ENCODE data around the gene TIMP1.
"Not testable (repeated sequence)": the region's sequence is repeated elsewhere in the genome, so short reads cannot be mapped to it uniquely, and the experiment has no call there.

Gene TIMP1

GRCh38 chrX:47587091-47587891, 5.1 kb downstream of the TIMP1 start:
- FAIRE-seq (no peak), DNase-seq (ENCODE audit: insufficient read length) (no peak)
- TF ChIP-seq POLR2AphosphoS5 (IDR thresholded peaks at IDR 0.05; ENCODE audit: low read depth, low read length), result no peak
- no peak for TF ChIP-seq TAF1 (IDR thresholded peaks at IDR 0.05; ENCODE audit: borderline replicate concordance, low read depth, low read length)
- TF ChIP-seq POLR2A (IDR thresholded peaks at IDR 0.05; ENCODE audit: low read depth, low read length), result no peak

GRCh38 chrX:47587906-47588735, 5.9 kb downstream of the TIMP1 start:
- DNase-seq (ENCODE audit: insufficient read length) (no peak), FAIRE-seq (no peak)

DNA sequence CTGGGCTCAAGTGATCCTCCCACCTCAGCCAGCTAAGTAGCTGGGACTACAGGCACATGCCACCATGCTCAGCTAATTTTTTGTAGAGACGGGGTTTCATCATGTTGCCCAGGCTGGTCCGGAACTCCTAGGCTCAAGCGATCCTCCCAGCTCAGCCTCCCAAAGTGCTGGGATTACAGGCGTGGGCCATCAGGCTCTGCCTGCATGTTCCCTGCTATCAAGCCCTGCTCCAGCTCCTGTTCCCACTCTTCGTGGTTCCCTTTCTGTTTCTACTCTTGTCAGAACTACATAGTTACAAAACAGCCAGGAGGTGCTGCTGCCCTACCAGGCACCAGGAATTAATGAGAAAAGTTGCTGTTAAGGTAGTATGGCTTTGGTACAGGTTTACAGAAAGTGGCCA, 8.7 kb downstream of the TIMP1 start:
- FAIRE-seq, result no peak
- no peak for DNase-seq (ENCODE audit: insufficient read length)
- TF ChIP-seq TAF1 (IDR thresholded peaks at IDR 0.05; ENCODE audit: borderline replicate concordance, low read depth, low read length), result no peak
- no peak for TF ChIP-seq POLR2AphosphoS5 (IDR thresholded peaks at IDR 0.05; ENCODE audit: low read depth, low read length)
- TF ChIP-seq POLR2A (IDR thresholded peaks at IDR 0.05; ENCODE audit: low read depth, low read length), result no peak

More at GRCh38 chrX:47587906-47588735, 5.9 kb downstream of the TIMP1 start:
- no peak for TF ChIP-seq POLR2AphosphoS5 (IDR thresholded peaks at IDR 0.05; ENCODE audit: low read depth, low read length)
- TF ChIP-seq POLR2A (IDR thresholded peaks at IDR 0.05; ENCODE audit: low read depth, low read length), result no peak
- no peak for TF ChIP-seq TAF1 (IDR thresholded peaks at IDR 0.05; ENCODE audit: borderline replicate concordance, low read depth, low read length)

- TF ChIP-seq POLR2AphosphoS5 (IDR thresholded peaks at IDR 0.05; ENCODE audit: low read depth, low read length) (no peak), TAF1 (IDR thresholded peaks at IDR 0.05; ENCODE audit: borderline replicate concordance, low read depth, low read length) (no peak), POLR2A (IDR thresholded peaks at IDR 0.05; ENCODE audit: low read depth, low read length) (no peak)
- FAIRE-seq (no peak), DNase-seq (ENCODE audit: insufficient read length) (no peak)
Observed at GRCh38 chrX:47593522-47593921, 11.3 kb downstream of the TIMP1 start.

DNA sequence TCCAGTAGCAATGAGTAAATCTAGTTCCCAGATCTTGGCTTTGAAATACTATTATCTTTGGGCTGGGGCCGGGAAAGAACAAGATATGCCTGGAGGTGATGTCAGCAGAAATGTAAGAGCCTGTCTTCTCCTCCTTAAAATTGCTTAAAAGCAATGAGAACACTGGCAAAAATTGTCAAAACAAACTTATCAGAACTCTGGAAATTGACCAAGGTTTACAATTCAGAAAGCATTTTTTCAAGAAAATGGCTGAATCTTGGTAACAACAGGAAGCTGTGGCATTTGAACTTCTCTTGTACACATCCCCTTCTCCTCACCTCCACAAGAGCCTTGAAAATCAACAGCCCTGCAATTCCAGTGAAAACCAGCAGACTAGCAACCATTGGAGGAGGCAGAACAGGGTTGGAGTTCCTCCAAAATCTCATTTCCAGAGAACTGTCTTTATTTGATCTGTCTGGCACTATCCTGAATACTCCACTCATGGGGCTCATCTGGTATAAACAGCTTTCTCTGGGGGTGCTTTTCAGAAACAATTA, 13.5 kb downstream of the TIMP1 start:
- FAIRE-seq, result no peak
- no peak for DNase-seq (ENCODE audit: insufficient read length)
- no peak for TF ChIP-seq POLR2AphosphoS5 (IDR thresholded peaks at IDR 0.05; ENCODE audit: low read depth, low read length)
- TF ChIP-seq POLR2A (IDR thresholded peaks at IDR 0.05; ENCODE audit: low read depth, low read length), result no peak
- TF ChIP-seq TAF1 (IDR thresholded peaks at IDR 0.05; ENCODE audit: borderline replicate concordance, low read depth, low read length), result no peak

GRCh38 chrX:47596256-47596655, 14.0 kb downstream of the TIMP1 start:
- TF ChIP-seq TAF1 (IDR thresholded peaks at IDR 0.05; ENCODE audit: borderline replicate concordance, low read depth, low read length) (no peak), POLR2A (IDR thresholded peaks at IDR 0.05; ENCODE audit: low read depth, low read length) (no peak), POLR2AphosphoS5 (IDR thresholded peaks at IDR 0.05; ENCODE audit: low read depth, low read length) (no peak)
- DNase-seq (ENCODE audit: insufficient read length), result no peak
- no peak for FAIRE-seq

DNA sequence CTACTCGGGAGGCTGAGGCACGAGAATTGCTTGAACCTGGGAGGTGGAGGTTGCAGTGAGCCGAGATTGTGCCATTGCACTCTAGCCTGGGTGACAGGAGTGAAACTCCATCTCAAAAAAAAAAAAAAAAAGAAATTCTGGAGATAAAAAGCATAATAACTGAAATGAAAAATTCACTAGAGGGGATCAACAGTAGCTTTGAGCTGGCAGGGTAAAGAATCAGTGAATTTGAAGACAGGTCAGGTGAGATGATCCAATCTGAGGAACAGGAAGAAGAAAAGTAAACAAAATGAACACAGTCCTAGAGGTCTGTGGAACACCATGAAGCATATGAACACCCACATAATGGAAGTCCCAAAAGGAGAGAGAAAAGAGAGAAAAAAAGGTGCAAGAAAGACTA, 15.0 kb downstream of the TIMP1 start:
- FAIRE-seq, result no peak
- DNase-seq (ENCODE audit: insufficient read length), result no peak
- TF ChIP-seq POLR2AphosphoS5 (IDR thresholded peaks at IDR 0.05; ENCODE audit: low read depth, low read length), result no peak
- TF ChIP-seq POLR2A (IDR thresholded peaks at IDR 0.05; ENCODE audit: low read depth, low read length), result no peak
- TF ChIP-seq TAF1 (IDR thresholded peaks at IDR 0.05; ENCODE audit: borderline replicate concordance, low read depth, low read length), result no peak

DNA sequence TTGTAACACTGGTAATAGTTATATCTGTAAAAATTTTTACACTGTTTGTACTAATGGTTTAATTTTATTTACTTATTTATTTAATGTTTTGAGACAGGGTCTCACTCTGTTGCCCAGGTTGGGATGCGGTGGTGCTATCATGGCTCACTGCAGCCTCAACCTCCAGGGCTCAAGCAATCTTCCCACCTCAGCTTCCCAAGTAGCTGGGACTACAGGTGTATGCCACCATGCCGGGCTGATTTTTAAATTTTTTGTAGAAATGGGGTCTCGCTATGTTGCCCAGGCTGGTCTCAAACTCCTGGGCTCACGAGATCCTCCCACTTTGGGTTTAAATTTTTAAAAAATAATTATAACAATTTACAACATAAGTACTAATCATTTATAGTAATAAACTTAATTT, 20.9 kb downstream of the TIMP1 start:
- FAIRE-seq, result not testable (repeated sequence)

GRCh38 chrX:47605024-47605423, 22.8 kb downstream of the TIMP1 start:
- DNase-seq (ENCODE audit: insufficient read length), result no peak
- TF ChIP-seq POLR2AphosphoS5 (IDR thresholded peaks at IDR 0.05; ENCODE audit: low read depth, low read length), result no peak
- no peak for TF ChIP-seq TAF1 (IDR thresholded peaks at IDR 0.05; ENCODE audit: borderline replicate concordance, low read depth, low read length)
- no peak for TF ChIP-seq POLR2A (IDR thresholded peaks at IDR 0.05; ENCODE audit: low read depth, low read length)
- no peak for FAIRE-seq

More for the DNA sequence above, 20.9 kb downstream of the TIMP1 start:
- not testable (repeated sequence) for DNase-seq (ENCODE audit: insufficient read length)

DNA sequence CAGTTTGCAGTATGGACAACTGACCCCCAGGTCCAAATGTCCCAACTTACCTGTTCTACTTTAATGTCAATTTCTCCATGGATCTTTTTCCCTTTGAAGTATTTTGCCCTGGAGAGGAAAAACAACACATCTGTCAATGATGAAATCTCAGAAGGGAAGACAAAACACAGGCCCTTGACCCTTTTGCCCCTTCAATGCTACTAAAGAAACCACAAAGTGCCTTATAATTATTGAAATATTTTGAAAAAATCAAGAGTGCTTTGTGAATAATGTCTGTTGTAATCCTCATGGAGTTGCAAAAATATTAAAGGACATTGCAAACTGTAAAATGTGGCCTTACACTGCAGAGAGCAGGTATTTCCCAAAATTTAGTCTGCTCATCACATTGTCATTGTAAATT, 24.9 kb downstream of the TIMP1 start:
- no peak for DNase-seq (ENCODE audit: insufficient read length)
- no peak for FAIRE-seq
- TF ChIP-seq POLR2AphosphoS5 (IDR thresholded peaks at IDR 0.05; ENCODE audit: low read depth, low read length) (no peak), POLR2A (IDR thresholded peaks at IDR 0.05; ENCODE audit: low read depth, low read length) (no peak), TAF1 (IDR thresholded peaks at IDR 0.05; ENCODE audit: borderline replicate concordance, low read depth, low read length) (no peak)

GRCh38 chrX:47608130-47608810, 26.0 kb downstream of the TIMP1 start:
- DNase-seq (ENCODE audit: insufficient read length) (no peak), FAIRE-seq (no peak)
- no peak for TF ChIP-seq POLR2A (IDR thresholded peaks at IDR 0.05; ENCODE audit: low read depth, low read length)
- no peak for TF ChIP-seq POLR2AphosphoS5 (IDR thresholded peaks at IDR 0.05; ENCODE audit: low read depth, low read length)
- TF ChIP-seq TAF1 (IDR thresholded peaks at IDR 0.05; ENCODE audit: borderline replicate concordance, low read depth, low read length), result no peak
